COR-L47 (cell line): ENCODE results near the gene SLC66A2.
A peak's percentile ranks its signal among the peaks of the same experiment; 100 is the strongest.

ENCODE experiments used
- DNase-seq: peaks from one replicate; lab custom pipeline; 2025; lab: John Stamatoyannopoulos, UW

SLC66A2 gene

GRCh38 chr18:79970419-79971133 is 19.1 kb upstream of the SLC66A2 start:
- no peak for DNase-seq

GRCh38 chr18:79965119-79965902 is 13.9 kb upstream of the SLC66A2 start:
- DNase-seq: no peak

GRCh38 chr18:79964330-79965118 is 13.1 kb upstream of the SLC66A2 start, which contains the start of gene HSBP1L1:
Gene HSBP1L1 (plus strand): TSS chr18:79964643. CDS start chr18:79964736, 93 bp downstream.
- DNase-seq: peak; percentile 32

GRCh38 chr18:79963658-79964329 is 12.3 kb upstream of the SLC66A2 start:
- no peak for DNase-seq

- DNase-seq: no peak
Observed at GRCh38 chr18:79962835-79963657, 11.6 kb upstream of the SLC66A2 start.

- DNase-seq: no peak
Observed at GRCh38 chr18:79962311-79962710, 10.9 kb upstream of the SLC66A2 start.

GRCh38 chr18:79961527-79962291 is 10.3 kb upstream of the SLC66A2 start:
- DNase-seq: no peak

GRCh38 chr18:79960921-79961526 is 9.6 kb upstream of the SLC66A2 start:
- no peak for DNase-seq

GRCh38 chr18:79960161-79960801 is 8.8 kb upstream of the SLC66A2 start:
- DNase-seq: peak; percentile 38

GRCh38 chr18:79958981-79959380 is 7.5 kb upstream of the SLC66A2 start:
- no peak for DNase-seq

GRCh38 chr18:79956276-79956675 is 4.8 kb upstream of the SLC66A2 start:
- no peak for DNase-seq

- no peak for DNase-seq
Observed at GRCh38 chr18:79955302-79956075, 4.0 kb upstream of the SLC66A2 start.

GRCh38 chr18:79954791-79955190 is 3.3 kb upstream of the SLC66A2 start:
- DNase-seq: no peak

- DNase-seq: no peak
Observed at GRCh38 chr18:79953971-79954651, 2.7 kb upstream of the SLC66A2 start.

GRCh38 chr18:79952996-79953559 is 1.6 kb upstream of the SLC66A2 start:
- peak; percentile 24 for DNase-seq

- no peak for DNase-seq
Observed at GRCh38 chr18:79952456-79952995, 1.1 kb upstream of the SLC66A2 start.
